Activated CD4-positive, CD25-positive, alpha-beta regulatory T cell (primary cell): ENCODE measurements around the gene SIGLECL1.
"Not testable (repeated sequence)": the region's sequence is repeated elsewhere in the genome, so short reads cannot be mapped to it uniquely, and the experiment has no call there.

Source experiments
- DNase-seq, 4 experiments: peaks; one replicate each; lab custom pipeline; 2025; lab: John Stamatoyannopoulos, UW

Gene SIGLECL1

DNA sequence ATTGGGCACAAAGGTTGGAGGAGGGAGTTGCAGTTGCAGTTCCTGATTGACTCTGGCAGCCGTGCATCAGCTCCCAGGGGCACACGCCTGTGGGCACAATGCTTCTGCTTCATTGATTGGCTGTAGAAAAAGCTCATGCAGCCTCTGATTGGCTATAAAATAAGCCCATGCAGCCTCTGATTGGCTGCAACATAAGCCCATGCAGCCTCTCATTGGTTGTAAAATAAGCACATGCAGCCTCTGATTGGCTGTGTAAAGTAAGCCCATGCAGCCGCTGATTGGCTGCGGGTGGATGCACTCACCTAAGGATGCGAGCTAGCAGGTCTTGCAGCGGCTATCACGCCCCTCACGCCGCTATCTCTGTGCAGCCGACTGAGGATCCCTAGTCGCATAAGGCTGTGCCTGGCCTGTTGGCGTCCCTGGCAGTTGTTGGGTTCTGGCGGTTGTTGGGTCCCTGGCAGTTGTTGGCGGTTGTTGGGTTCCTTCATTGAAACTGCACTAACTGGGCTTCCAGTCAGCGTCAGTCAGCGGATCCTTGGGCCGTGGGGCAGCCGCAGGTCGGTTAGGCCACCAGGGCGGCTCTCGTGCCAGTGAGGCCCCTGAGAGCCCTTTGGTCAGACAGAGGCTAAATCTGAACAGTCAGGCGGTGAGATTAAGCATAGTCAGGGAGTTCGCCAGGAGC is at the start of gene SIGLECL1:
Gene SIGLECL1 (plus strand): TSS at position 295 of the 682 bp plus-strand sequence. CDS start 12,993 bp downstream, outside the sequence.
- no peak for DNase-seq

DNA sequence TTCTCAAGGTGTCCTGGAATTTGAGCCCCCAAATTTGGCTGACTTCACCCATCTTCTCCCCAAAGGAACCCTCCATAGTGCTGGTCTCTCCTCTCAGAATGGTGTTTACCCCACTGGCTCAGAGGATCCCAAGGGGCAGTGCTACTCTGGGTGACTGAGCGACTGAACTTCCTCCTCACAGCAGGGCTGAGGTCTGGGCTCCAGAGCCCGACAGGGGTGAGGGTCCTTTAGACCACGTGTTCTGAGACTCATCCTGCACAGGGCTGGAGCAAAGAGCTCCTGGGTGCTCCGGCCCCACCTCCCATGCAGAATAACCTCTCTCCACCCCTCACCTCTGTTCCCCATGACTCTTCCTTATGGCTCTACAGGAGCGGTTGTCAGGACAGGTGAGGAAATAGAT is 49.2 kb upstream of the SIGLECL1 start:
- DNase-seq = no peak

DNA sequence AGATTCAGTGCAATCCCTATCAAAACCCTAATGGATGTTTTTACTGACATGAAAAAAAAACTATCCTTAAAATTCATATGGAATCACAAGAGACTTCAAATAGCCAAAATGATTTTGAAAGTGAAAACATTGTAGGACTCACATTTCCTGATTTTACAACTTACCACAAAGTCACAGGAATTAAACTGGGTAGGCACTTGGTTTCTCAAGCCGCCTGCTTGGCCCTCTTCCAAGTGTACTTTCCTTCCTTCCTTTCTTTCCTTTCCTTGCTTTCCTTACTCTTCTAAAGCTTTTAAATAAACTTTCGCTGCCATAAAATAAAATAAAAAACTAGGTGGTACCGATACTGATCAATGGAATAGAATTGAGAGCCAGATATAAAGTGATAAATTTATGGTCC is 47.0 kb upstream of the SIGLECL1 start:
- no peak for DNase-seq

DNA sequence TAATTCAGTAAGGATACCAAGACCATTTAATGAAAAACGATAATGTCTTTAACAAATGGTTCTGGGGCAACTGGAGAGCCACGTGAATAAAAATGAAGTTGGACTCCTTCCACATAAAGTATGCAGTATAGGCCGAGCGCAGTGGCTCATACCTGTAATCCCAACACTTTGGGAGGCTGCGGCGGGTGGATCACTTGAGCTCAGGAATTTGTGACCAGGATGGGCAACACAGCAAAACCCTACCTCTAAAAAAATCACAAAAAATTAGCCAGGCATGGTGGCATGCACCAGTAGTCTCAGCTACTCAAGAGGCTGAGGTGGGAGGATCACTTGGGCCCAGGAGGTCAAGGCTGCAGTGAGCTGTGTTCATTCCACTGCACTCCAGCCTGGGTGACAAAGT is 46.6 kb upstream of the SIGLECL1 start:
- no peak for DNase-seq

DNA sequence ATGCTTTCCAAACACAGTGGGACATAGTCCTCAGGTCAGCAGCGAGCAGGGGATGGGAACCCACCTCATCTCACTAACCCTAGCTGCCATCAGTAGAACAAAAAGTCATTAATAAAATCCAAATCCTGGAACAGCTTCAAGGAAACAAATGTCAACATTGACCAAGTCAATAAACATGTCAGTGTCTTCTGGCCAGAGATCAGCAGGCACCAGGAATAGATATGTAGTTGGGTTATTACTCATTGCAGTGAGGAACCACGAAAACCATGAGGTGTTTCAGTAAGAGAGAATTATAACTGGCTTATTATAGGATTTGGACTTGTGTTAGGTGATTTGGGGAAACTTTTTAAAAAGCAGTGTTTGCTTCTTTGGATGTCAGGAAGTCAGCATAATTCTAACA is 43.1 kb upstream of the SIGLECL1 start:
- DNase-seq = no peak

DNA sequence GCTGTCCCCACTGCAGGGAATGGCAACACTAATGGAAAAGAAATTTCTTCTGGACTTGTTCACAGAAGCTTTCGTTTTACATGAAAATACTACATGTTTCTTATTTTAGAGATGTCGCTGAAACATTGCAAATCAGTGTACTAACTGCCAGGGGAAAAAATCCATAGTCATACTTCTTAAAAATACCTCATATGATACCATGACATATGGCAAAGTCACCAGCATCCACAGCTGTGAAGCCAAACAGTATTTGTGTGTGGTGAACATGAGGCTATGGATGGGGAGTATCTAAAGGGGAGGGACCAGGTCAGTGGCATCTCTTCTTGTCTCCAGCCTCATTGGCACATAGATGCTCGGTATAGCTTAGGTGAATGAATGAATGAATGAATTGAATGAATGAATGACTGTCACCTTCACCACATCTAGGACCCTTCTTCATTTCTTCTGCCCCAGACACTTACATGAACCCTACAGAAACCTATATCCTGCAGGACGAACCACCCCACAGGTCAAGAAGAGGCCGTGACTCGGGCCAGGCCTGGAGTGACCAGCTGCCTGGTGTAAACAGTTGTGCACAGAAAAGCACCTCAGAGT is 40.6 kb upstream of the SIGLECL1 start:
- DNase-seq = no peak

DNA sequence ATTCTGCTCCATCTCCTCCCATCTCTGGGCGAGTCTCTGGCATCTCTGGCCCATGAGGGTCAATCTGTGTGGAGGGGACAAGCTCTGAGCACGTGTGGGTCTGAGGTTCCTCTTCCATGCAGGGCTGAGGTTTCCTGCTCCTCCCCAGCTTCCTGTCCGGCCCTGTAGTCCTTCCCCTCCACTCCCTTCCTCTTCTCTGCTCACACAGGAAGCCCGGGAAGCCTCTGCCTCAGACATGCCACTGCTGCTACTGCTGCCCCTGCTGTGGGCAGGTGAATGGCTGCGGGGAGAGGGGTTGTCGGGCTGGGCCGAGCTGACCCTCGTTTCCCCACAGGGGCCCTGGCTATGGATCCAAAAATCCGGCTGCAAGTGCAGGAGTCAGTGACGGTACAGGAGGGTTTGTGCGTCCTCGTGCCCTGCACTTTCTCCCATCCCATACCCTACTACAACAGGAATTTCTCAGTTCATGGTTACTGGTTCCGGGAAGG is 40.0 kb upstream of the SIGLECL1 start:
- DNase-seq = not testable (repeated sequence)

DNA sequence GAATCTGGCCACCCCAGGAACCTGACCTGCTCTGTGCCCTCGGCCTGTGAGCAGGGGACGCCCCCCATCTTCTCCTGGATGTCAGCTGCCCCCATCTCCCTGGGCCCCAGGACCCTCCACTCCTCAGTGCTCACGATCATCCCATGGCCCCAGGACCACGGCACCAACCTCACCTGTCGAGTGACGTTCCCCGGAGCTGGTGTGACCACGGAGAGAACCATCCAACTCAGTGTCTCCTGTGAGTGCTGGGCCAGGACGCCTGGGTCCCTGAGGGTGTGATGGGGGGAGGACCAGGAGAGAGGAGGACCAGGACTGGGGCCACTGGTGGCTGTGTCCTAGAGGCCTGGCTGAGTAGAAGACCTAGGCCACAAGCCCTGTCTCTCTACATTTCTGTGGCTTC is 39.0 kb upstream of the SIGLECL1 start:
- no peak for DNase-seq

DNA sequence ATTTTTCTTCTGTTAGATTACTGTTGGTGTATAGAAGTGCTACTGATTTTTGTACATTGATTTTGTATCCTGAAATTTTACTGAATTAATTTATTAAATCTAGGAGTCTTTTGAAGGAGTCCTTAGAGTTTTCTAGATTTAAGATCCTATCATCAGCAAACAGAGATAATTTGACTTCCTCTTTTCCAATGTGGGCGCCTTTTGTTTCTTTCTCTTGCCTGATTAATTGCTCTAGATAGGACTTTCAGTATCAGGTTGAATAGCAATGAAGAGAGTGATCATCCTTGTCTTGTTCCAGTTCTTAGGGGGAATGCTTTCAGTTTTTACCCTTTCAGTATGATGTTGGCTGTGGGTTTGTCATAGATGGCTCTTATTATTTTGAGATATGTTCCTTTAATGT is 31.6 kb upstream of the SIGLECL1 start:
- no peak for DNase-seq

DNA sequence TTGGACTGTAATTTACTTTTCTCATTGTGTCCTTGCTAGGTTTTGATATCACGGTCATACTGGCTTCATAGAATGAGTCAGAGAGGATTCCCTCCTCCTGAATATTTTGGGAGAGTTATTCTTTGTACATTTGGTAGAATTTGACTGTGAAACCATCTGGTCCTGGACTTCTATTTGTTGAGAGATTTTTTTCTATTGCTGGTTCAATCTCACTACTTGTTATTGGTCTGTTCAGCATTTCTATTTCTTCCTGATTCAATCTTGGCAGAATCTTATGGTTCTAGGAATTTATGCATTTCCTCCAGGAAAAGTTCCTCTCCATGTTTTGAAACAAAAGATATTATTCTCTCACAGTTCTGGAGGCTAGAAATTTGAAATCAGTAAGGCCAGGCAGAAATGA is 30.9 kb upstream of the SIGLECL1 start:
- no peak for DNase-seq

DNA sequence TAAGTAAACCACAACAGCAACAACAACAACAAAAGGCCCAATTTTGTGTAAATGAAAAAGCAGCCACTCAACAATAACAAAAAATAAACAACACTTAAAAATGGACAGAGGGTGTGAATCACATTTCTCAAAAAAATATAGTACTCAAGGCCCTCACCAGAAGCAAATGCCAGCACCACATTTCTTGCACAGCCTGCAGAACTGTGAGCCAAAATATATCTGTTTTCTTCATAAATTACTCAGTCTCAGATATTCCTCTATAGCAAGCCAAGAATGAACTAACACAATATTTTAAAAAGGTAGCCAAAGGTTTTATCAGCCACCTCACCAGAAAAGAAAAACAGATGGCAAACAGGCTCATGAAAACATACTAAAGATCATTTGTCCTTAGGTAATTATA is 29.9 kb upstream of the SIGLECL1 start:
- no peak for DNase-seq

DNA sequence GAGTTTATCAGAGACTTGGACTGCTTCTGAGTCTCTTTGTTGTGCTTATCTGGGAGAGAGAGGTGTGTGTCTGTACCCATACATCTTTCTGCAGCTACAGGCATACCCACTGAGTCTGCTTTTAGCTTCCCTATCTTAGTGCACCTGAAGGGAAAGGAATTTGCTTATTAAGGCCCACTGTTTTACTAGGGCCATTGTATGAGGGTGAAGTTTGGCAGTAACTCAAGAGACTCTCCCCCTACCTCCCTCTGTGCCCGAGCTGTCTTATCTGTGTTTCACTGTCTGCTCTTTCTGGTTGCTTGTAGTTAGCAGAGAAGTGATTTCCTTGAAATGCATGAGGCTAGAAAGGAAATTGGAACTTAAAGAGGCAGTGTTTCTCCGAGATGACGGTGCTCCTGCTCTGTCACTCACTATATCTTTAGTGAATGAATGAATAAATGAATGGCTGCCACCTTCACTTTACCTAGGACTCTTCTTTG is 26.7 kb upstream of the SIGLECL1 start:
- no peak for DNase-seq

DNA sequence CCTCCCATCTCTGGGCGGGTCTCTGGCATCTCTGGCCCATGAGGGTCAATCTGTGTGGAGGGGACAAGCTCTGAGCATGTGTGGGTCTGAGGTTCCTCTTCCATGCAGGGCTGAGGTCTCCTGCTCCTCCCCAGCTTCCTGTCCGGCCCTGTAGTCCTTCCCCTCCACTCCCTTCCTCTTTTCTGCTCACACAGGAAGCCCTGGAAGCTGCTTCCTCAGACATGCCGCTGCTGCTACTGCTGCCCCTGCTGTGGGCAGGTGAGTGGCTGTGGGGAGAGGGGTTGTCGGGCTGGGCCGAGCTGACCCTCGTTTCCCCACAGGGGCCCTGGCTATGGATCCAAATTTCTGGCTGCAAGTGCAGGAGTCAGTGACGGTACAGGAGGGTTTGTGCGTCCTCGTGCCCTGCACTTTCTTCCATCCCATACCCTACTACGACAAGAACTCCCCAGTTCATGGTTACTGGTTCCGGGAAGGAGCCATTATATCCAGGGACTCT is 25.9 kb upstream of the SIGLECL1 start, which contains the start of gene CD33:
Gene CD33 (plus strand): TSS at position 183 of the 496 bp plus-strand sequence. CDS start 39 bp downstream, at position 222.
- not testable (repeated sequence) for DNase-seq

DNA sequence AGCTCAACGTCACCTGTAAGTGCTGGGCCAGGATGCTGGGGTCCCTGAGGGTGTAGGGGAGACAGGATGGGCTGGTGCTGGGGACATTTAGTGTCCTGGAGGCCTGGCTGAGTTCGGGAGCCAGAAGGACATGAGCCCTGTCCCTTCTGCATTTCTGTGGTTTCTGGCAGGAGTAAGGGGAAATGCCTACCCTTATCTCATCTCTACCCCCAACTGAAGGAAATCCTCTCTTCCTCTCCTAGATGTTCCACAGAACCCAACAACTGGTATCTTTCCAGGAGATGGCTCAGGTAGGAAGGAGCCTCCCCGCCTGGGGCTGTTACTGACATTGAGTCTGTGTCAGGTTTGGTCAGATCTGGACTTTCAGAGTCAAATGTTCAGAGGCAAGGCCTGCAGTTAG is 24.8 kb upstream of the SIGLECL1 start:
- DNase-seq = no peak

DNA sequence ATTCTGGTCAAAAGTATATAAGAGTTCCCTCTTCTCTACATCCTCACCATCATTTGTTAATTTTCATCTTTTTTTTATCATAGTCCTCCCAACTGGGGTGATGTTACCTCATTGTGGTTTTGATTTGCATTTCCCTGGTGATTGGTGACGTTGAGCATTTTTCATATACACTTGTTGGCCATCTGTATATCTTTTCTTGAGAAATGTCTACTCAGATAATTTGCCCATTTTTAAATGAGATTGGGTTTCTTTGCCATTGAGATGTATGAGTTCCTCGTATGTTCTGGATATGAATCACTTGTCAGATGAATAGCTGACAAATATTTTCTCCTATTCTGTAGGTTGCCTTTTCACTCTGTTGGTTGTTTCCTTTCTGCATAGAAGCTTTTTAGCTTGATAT is 23.6 kb upstream of the SIGLECL1 start:
- no peak for DNase-seq

DNA sequence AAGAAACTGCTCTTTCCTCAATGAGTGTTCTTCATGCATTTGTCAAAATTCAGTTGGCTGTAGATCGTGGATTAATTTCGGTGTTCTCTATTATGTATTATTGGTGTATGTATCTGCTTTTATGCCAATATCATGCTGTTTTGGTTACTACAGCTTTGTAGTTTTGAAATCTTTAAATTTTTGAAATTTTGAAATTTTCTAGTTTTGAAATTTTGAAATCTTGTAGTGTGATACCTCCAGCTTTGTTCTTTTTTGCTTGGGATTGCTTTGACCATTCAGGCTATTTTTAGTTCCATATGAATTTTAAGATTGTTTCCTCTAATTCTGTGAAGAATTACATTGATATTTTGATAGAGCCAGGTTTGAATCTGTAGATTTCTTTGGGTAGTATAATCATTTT is 22.9 kb upstream of the SIGLECL1 start:
- no peak for DNase-seq

DNA sequence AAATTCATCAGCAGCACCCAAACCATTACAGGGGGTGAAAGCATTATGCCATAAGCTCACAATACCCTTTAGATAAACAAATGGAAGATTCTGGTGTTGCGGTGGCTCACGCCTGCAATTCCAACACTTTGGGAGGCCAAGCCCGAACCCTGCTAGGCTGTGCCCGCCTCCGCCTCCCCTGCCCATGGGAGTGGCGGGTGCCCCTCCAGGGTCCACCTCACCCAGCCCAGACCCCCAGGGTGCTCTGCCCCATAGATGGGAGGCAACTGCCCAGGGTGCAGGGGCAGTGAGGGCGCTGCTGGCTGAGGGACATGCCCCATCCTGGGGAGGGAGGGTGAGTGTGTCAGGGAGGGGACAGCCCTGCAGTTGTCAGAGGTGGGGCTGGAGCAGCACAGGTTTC is 10.0 kb upstream of the SIGLECL1 start:
- DNase-seq = no peak

DNA sequence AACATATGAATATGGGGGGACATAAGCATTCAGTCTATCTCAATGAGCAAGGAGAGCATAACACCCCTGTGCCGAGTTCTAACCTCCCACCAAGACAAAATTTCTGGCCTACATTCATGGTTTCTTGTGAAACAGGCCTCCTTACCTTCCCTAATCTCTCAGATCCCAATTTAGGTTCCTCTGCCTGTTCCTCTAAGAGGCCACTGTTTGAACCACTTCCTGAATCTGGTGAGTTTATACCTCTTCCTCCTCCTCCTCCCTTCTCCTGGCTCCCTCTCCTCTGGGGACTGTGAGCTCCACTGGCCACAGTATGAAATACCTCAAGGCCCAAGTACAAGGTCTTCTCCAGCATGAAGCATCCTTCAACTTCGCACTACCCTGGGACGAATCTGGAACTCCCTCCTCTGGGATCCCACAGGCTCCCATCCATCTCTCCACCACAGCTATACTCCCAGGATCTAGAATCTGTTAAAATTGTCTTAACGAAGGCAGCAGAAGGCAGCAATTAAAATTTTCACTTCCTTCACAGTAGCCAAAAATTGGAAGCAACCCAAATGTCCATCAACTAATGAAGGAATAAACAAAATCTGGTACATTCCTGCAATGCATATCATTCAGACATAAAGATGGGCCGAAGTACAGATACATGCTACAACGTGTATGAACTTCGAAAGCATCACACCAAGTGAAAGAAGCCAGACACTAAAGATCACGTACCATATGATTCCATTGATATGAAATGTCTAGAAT is 7.8 kb upstream of the SIGLECL1 start:
- no peak for DNase-seq

DNA sequence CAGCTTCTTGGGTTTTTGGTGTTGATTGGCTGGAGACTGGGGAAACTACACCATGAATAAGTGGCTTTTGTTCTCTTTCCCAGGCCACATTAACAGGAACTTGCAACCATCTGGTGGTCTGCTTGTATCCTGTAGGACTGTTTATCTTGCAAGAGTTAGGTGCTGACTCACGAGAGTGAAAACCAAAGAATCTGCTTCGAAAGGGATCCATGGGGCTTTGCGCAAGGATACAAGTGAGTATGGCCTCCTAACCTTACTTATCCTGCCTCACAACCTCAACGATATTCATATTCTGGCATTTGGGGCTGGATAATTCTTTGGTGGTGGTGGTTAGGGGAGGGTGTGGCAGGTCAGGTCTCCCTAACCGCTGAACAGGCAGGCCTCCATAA is 4.7 kb upstream of the SIGLECL1 start:
- DNase-seq = no peak

DNA sequence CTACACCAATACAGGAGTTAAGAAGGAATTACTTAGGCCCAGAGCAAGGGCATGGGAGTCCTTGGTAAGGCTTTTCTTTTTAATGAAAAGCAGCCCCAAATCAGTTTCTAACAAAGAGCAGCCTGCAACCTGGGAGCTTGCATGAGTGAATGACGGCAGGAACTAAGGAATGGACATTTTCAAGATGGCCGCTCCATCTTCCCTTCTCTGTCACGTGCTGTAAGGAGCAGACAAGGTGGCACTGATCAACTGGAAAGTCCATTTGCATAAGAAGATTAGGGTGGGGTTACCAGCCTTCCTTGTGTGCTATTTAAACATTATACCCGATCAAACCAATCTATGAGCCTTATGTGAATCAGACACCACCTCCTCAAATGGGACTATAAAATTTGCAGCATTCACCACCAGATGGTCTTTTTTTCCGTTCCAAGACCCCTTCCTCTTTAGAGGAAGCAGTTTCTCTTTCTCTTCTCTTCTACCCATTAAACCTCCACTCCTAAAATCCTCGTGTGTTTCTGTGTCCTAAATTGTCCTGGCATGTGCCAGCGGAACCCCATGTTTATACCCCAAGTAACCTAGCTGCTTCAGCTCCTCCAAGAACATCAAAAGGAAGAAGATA is 2.8 kb upstream of the SIGLECL1 start:
- no peak for DNase-seq

DNA sequence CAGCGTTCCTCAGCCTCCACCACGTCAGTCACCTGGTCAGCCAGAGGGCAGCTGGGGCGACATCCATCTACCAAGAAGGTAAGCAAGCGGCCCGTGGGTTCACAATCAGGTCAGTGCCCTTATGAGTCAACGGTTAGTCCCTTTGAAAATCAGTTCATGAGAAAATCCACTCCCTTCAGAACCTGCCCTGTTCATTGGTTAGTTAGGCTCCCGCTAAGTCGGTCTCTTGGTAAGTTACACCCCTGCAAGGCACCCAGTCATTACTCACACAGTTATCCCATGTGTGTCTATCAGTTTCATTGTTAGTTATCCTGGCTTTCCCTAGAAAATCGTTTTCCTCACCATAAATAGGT is 564 bp downstream of the SIGLECL1 start:
- DNase-seq = no peak

DNA sequence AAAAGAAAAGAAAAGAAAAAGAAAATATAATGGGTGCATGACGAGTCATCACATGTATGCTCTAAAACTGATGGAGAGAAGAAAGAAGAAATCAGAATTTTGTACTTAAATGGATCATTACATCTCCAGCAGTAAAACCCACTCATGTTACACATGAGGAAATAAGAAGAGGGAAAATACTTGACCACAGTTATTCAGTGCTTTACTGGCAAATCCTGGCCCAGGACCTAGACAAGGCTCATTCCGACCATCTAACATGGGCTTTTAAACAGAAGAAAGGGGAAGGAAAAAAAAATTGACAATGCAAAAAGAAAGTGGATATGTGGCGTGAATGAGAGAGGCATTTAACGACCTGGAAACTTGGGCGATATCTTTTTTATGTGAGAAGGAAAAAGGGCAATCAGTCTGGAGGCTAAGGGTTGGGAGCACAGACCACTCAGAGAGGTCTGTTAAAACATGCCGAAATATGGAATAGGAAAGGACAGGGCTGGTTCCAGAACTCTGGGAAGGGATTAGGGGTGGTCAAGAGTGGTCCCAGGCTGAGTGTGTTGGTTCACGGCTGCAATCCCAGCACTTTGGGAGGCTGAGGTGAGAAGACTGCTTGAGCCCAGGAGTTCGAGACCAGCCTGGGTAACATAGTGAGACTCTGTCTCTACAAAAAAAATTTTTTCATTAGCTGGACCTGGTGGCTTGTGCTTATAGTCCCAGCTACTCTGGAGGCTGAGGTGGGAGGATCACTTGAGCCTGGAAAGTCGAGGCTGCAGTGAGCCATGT is 1.6 kb downstream of the SIGLECL1 start:
- no peak for DNase-seq
